ENCODE results near the gene YWHAG. TPM values are rescaled to one million over a fixed set of nuclear protein-coding genes. Genes with fewer than 3 reads are reported as not detected.
A peak's percentile ranks its signal among the peaks of the same experiment; 100 is the strongest.

Gene YWHAG
- total and polyA plus RNA-seq, 2 donors from 2014 or later = 45.4 to 94.2 TPM

DNA sequence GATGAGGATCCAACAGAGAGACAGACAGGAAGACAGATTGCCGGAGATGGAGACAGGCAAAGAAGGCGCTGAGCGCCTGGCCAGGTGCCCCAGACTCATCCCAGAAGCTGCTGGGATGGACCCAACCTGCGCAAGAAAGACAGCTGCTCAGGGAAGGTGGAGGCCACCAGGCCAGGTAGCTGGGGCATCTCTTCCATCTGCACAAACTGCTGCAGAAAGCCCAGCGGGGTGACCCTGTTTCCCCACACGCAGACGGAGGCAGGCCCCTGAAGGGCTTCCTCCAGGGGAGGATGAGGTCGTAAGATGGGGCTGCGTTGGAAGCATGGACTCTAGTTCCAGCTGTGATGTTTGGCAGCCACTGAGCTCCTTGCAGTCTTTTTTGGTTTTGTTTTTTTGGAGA, 16.5 kb upstream of the YWHAG start:
- FAIRE-seq = no peak
- Histone ChIP-seq H3K27me3 (ENCODE audit: control insufficient read depth, insufficient read depth, low read length) (no peaks in the 10 kb centered on the region), H3K36me3 (ENCODE audit: control insufficient read depth in 2 of 3, insufficient read depth in 3 of 3, low read length in 3 of 3) (no peaks in the 10 kb centered on the region), H3K4me3 (ENCODE audit: low read length in 3 of 3) (no peak overlapping the region), H3K27ac (ENCODE audit: low read depth in 2 of 2, low read length in 2 of 2) (no peak overlapping the region), H3K4me1 (ENCODE audit: control insufficient read depth in 2 of 3, insufficient read depth in 2 of 3, low read depth in 1 of 3, low read length in 3 of 3) (peaks cover 0 to under 1% (median under 1%) of the 10 kb centered on the region in 3 donors), H3K9ac (ENCODE audit: low read length in 3 of 3) (no peak overlapping the region), H3K9me3 (ENCODE audit: control insufficient read depth in 2 of 3, insufficient read depth in 1 of 3, low read length in 3 of 3) (no peaks in the 10 kb centered on the region)
- TF ChIP-seq, protein P1, sequence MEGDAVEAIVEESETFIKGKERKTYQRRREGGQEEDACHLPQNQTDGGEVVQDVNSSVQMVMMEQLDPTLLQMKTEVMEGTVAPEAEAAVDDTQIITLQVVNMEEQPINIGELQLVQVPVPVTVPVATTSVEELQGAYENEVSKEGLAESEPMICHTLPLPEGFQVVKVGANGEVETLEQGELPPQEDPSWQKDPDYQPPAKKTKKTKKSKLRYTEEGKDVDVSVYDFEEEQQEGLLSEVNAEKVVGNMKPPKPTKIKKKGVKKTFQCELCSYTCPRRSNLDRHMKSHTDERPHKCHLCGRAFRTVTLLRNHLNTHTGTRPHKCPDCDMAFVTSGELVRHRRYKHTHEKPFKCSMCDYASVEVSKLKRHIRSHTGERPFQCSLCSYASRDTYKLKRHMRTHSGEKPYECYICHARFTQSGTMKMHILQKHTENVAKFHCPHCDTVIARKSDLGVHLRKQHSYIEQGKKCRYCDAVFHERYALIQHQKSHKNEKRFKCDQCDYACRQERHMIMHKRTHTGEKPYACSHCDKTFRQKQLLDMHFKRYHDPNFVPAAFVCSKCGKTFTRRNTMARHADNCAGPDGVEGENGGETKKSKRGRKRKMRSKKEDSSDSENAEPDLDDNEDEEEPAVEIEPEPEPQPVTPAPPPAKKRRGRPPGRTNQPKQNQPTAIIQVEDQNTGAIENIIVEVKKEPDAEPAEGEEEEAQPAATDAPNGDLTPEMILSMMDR (IDR thresholded peaks at IDR 0.05; ENCODE audit: borderline replicate concordance, extremely low read depth, insufficient read depth) = no peak
- intact Hi-C loops (cut with DNase I) = no loop called here
- DNase-seq = no peak

DNA sequence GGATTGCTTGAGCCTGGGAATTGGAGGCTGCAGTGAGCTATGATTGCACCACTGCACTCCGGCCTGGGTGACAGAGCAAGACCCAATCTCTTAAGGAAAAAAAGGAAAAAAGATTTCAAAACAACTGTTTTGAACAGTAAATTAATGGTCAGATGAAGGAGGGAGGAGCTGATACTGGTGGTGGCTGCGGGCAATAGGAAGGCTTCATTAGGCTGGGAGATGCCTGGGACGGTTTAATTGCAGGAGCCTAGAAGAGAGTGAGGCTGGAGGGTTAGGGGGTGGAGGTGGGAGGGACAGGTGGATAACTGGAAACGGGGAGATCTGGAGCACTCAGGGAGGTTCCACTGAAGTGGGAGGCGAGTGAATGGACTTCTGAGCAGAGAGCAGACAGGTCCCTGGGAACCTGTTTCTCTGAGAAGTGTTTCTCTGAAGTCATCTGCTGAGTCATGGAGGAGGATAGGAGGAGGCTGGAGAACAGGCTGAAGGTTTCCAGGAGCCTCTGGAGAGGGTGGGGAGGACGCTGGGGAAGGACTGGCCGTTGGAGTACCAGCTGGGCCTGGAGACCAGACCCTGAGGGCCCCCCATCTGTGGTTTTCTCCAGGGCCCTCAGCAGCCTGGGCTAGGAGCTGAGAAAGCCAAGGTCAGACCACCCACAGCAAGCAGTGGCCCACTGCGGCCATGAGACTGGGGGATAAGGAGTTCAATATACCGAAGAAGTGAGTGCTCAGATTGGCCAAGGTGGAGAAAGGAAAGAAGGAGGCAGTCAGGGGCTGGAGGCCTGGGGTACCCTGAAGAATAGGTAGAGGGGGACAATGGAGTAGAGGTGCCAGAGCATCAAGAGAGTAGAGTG, 14.4 kb upstream of the YWHAG start:
- Histone ChIP-seq H3K9ac (ENCODE audit: low read length in 3 of 3) (no peak overlapping the region), H3K36me3 (ENCODE audit: control insufficient read depth in 2 of 3, insufficient read depth in 3 of 3, low read length in 3 of 3) (no peaks in the 10 kb centered on the region), H3K27ac (ENCODE audit: low read depth in 2 of 2, low read length in 2 of 2) (no peak overlapping the region), H3K9me3 (ENCODE audit: control insufficient read depth in 2 of 3, insufficient read depth in 1 of 3, low read length in 3 of 3) (no peaks in the 10 kb centered on the region), H3K27me3 (ENCODE audit: control insufficient read depth, insufficient read depth, low read length) (no peaks in the 10 kb centered on the region), H3K4me3 (ENCODE audit: low read length in 3 of 3) (no peak overlapping the region), H3K4me1 (ENCODE audit: control insufficient read depth in 2 of 3, insufficient read depth in 2 of 3, low read depth in 1 of 3, low read length in 3 of 3) (no peaks in the 10 kb centered on the region)
- TF ChIP-seq, protein P1 (IDR thresholded peaks at IDR 0.05; ENCODE audit: borderline replicate concordance, extremely low read depth, insufficient read depth) = no peak
- FAIRE-seq (no peak), DNase-seq (peak in 1 of 5 donors; percentile 28)
- intact Hi-C loops (cut with DNase I) = no loop called here

DNA sequence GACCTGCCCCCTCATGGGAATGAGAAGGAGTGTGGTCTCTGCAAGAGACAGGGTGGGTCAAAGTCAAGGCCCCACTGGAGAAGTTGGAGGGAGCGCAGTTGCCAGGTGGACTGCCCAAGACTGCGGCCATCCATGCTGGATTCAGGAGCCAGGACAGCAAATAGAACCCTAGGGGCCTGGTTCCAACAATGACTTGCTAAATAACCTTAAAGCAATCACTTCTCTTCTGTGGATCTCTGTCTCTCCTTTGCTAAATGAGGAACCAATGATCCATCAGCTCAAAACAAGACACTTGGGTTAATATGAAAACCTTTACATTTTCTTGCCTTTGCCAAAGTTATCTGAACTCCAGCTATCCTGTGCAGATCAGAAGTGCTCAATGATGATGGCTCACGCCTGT, 12.6 kb upstream of the YWHAG start:
- no peak overlapping the region for H3K9ac ChIP-seq (ENCODE audit: low read length in 3 of 3)
- no peaks in the 10 kb centered on the region for H3K4me1 ChIP-seq (ENCODE audit: control insufficient read depth in 2 of 3, insufficient read depth in 2 of 3, low read depth in 1 of 3, low read length in 3 of 3)
- no peaks in the 10 kb centered on the region for H3K9me3 ChIP-seq (ENCODE audit: control insufficient read depth in 2 of 3, insufficient read depth in 1 of 3, low read length in 3 of 3)
- no peak for DNase-seq
- H3K36me3 ChIP-seq (ENCODE audit: control insufficient read depth in 2 of 3, insufficient read depth in 3 of 3, low read length in 3 of 3) = no peaks in the 10 kb centered on the region
- H3K27me3 ChIP-seq (ENCODE audit: control insufficient read depth, insufficient read depth, low read length) = no peaks in the 10 kb centered on the region
- no peak overlapping the region for H3K4me3 ChIP-seq (ENCODE audit: low read length in 3 of 3)
- no peak for FAIRE-seq
- H3K27ac ChIP-seq (ENCODE audit: low read depth in 2 of 2, low read length in 2 of 2) = no peak overlapping the region
- intact Hi-C loops (cut with DNase I) = no loop called here
- TF ChIP-seq, protein P1 (IDR thresholded peaks at IDR 0.05; ENCODE audit: borderline replicate concordance, extremely low read depth, insufficient read depth) = no peak
